Neural cell (in vitro differentiated cells): Measurements from ENCODE around the gene SH3RF3.

Experiments used
- EZH2 ChIP-seq: fragments of 200-600, 300-800 bp; shearing (Covaris generic), sonication (generic); IDR thresholded peaks from 2 replicates; pipeline ENCODE4 v1.6.1; 2014; ENCODE audit warnings: antibody characterized with exemption, low read length, borderline replicate concordance, mild to moderate bottlenecking; ENCODE audit not compliant: insufficient read depth, poor library complexity, severe bottlenecking
- TF ChIP-seq, protein P1 (sequence below): IDR thresholded peaks from 2 replicates; pipeline ENCODE4 v1.6.1; 2012; ENCODE audit warnings: borderline replicate concordance
- TF ChIP-seq, protein P2 (sequence below): fragments of 450-650 bp; IDR thresholded peaks from 2 replicates; pipeline ENCODE4 v1.5.1; 2014; ENCODE audit warnings: antibody characterized with exemption, mild to moderate bottlenecking, moderate library complexity; ENCODE audit not compliant: poor library complexity, severe bottlenecking

GRCh38 chr2:109153807-109154206 is 24.8 kb downstream of the SH3RF3 start:
- no peak for TF ChIP-seq EZH2
- TF ChIP-seq, protein P1, sequence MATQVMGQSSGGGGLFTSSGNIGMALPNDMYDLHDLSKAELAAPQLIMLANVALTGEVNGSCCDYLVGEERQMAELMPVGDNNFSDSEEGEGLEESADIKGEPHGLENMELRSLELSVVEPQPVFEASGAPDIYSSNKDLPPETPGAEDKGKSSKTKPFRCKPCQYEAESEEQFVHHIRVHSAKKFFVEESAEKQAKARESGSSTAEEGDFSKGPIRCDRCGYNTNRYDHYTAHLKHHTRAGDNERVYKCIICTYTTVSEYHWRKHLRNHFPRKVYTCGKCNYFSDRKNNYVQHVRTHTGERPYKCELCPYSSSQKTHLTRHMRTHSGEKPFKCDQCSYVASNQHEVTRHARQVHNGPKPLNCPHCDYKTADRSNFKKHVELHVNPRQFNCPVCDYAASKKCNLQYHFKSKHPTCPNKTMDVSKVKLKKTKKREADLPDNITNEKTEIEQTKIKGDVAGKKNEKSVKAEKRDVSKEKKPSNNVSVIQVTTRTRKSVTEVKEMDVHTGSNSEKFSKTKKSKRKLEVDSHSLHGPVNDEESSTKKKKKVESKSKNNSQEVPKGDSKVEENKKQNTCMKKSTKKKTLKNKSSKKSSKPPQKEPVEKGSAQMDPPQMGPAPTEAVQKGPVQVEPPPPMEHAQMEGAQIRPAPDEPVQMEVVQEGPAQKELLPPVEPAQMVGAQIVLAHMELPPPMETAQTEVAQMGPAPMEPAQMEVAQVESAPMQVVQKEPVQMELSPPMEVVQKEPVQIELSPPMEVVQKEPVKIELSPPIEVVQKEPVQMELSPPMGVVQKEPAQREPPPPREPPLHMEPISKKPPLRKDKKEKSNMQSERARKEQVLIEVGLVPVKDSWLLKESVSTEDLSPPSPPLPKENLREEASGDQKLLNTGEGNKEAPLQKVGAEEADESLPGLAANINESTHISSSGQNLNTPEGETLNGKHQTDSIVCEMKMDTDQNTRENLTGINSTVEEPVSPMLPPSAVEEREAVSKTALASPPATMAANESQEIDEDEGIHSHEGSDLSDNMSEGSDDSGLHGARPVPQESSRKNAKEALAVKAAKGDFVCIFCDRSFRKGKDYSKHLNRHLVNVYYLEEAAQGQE, result no peak
- TF ChIP-seq, protein P2, sequence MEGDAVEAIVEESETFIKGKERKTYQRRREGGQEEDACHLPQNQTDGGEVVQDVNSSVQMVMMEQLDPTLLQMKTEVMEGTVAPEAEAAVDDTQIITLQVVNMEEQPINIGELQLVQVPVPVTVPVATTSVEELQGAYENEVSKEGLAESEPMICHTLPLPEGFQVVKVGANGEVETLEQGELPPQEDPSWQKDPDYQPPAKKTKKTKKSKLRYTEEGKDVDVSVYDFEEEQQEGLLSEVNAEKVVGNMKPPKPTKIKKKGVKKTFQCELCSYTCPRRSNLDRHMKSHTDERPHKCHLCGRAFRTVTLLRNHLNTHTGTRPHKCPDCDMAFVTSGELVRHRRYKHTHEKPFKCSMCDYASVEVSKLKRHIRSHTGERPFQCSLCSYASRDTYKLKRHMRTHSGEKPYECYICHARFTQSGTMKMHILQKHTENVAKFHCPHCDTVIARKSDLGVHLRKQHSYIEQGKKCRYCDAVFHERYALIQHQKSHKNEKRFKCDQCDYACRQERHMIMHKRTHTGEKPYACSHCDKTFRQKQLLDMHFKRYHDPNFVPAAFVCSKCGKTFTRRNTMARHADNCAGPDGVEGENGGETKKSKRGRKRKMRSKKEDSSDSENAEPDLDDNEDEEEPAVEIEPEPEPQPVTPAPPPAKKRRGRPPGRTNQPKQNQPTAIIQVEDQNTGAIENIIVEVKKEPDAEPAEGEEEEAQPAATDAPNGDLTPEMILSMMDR, result no peak
